Muscle layer of duodenum (tissue), 2 donors: ENCODE results near the gene YPEL2.
"Not testable (repeated sequence)": the region's sequence is repeated elsewhere in the genome, so short reads cannot be mapped to it uniquely, and the experiment has no call there.

ENCODE experiments used
- H3K27ac ChIP-seq: one replicate; pipeline ENCODE4 v1.7.0; 2013; ENCODE audit warnings: mild to moderate bottlenecking, low read length
- H3K27me3 ChIP-seq: one replicate; pipeline ENCODE4 v1.7.0; 2013; ENCODE audit warnings: low read depth, mild to moderate bottlenecking, control low read depth, low read length
- H3K36me3 ChIP-seq, 2 donors: one replicate each; pipeline ENCODE4 v1.7.0; 2013; ENCODE audit warnings: low read length in 2 of 2, control low read depth in 1 of 2, mild to moderate bottlenecking in 1 of 2; ENCODE audit not compliant: insufficient read depth in 2 of 2, control insufficient read depth in 1 of 2
- H3K4me1 ChIP-seq, 2 donors: one replicate each; pipeline ENCODE4 v1.7.0; 2013; ENCODE audit warnings: low read length in 2 of 2, mild to moderate bottlenecking in 2 of 2, control low read depth in 1 of 2, moderate library complexity in 1 of 2; ENCODE audit not compliant: insufficient read depth in 2 of 2, control insufficient read depth in 1 of 2
- H3K4me3 ChIP-seq, 2 donors: one replicate each; pipeline ENCODE4 v1.7.0; 2013; ENCODE audit warnings: low read length in 2 of 2, low read depth in 1 of 2, mild to moderate bottlenecking in 1 of 2
- H3K9me3 ChIP-seq, 2 donors: one replicate each; pipeline ENCODE4 v1.7.0; 2013; ENCODE audit warnings: low read length in 2 of 2, control low read depth in 1 of 2, mild to moderate bottlenecking in 1 of 2; ENCODE audit not compliant: control insufficient read depth in 1 of 2
- donor health status: healthy.

Gene YPEL2

DNA sequence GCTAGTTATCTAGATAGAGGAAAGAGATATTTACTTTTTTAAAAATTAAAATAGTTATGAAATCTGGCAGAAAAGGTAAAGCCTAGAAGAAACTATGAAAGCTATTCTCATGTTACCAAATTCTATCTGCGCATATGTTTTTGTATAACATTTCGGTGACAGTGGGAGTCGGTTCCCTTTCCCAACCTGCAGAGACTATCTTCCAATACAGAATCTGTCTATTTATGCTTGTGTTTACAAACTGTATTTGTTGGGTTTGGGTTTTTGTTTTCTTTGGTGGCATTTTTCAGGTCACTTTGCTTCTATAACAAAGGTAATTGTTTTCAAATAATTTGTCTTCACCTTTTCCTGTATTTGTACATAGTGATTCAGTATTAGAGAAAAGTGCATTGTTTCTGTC is 69.8 kb downstream of the YPEL2 start:
- Histone ChIP-seq H3K27me3 (no peaks in the 10 kb centered on the region), H3K9me3 (no peaks in the 10 kb centered on the region), H3K4me1 (peaks cover under 1 to 8% of the 10 kb centered on the region in 2 donors), H3K27ac (peak overlapping the region; percentile 45), H3K4me3 (no peak overlapping the region), H3K36me3 (peaks cover 22 to 38% of the 10 kb centered on the region in 2 donors)

DNA sequence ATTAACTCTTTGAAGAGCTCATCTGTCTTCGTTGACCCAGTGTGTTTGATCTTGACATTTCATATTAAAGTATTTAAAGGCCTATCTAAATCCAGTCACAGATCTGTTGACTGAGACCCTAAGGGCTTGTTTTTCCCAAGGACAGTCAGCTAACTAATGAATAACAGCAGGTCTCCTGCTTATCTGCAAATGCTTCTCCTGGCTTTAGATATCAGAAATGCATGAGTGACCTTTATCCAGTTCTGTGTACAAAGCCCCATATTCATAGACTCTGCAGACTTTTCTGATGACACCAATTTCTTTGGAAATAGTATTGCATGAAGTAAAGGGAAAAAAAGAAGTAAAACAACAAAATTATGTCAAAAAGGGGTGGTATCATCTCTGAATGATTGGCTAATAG is 70.3 kb downstream of the YPEL2 start:
- Histone ChIP-seq H3K27ac (peak overlapping the region; percentile 45), H3K27me3 (no peaks in the 10 kb centered on the region), H3K4me3 (no peak overlapping the region), H3K4me1 (peaks cover 4 to 13% of the 10 kb centered on the region in 2 donors), H3K9me3 (no peaks in the 10 kb centered on the region), H3K36me3 (peaks cover 21 to 33% of the 10 kb centered on the region in 2 donors)

DNA sequence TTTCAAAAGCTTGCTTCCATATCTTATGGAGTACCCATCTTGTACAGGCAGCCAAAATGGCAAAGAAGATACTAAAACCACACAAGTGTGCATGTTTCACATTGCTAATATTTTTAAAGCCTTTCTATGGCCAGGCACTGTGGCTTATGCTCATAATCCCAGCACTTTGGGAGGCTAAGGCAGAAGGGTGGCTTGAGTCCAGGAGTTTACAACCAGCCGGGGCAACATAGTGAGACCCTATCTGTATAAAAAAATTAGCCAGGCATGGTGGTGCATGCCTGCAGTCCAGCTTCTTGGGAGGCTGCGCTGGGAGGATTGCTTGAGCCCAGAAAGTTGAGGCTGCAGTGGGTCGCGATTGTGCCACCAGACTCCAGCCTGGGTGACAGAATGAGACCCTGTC is 71.3 kb downstream of the YPEL2 start:
- H3K36me3 ChIP-seq = peaks cover 11 to 23% of the 10 kb centered on the region in 2 donors
- H3K4me3 ChIP-seq = no peak overlapping the region
- no peaks in the 10 kb centered on the region for H3K9me3 ChIP-seq
- H3K27ac ChIP-seq = no peak overlapping the region
- peaks cover 4 to 19% of the 10 kb centered on the region in 2 donors for H3K4me1 ChIP-seq
- H3K27me3 ChIP-seq = no peaks in the 10 kb centered on the region

DNA sequence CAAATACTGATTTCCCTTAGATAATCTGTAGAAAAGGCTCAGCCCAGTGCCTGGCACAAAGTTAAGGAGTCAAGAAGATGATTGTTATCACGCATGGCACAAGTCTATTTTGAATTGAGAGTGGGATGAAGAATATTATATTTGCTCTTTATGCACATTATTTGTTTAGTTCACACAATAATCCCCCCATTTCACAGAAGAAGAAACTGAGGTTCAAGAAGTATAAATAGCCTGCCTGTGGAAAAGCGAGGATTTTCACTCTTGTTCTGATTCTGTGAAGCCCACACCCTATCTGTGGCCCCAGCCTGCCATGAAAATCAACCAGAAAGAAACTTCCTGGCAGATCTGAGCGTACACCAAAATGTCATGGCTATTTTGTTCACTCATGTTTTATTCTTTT is 73.0 kb downstream of the YPEL2 start:
- H3K9me3 ChIP-seq = no peaks in the 10 kb centered on the region
- no peaks in the 10 kb centered on the region for H3K27me3 ChIP-seq
- H3K36me3 ChIP-seq = peaks cover 5 to 18% of the 10 kb centered on the region in 2 donors
- peaks cover 4 to 19% of the 10 kb centered on the region in 2 donors for H3K4me1 ChIP-seq
- no peak overlapping the region for H3K27ac ChIP-seq
- H3K4me3 ChIP-seq = no peak overlapping the region

DNA sequence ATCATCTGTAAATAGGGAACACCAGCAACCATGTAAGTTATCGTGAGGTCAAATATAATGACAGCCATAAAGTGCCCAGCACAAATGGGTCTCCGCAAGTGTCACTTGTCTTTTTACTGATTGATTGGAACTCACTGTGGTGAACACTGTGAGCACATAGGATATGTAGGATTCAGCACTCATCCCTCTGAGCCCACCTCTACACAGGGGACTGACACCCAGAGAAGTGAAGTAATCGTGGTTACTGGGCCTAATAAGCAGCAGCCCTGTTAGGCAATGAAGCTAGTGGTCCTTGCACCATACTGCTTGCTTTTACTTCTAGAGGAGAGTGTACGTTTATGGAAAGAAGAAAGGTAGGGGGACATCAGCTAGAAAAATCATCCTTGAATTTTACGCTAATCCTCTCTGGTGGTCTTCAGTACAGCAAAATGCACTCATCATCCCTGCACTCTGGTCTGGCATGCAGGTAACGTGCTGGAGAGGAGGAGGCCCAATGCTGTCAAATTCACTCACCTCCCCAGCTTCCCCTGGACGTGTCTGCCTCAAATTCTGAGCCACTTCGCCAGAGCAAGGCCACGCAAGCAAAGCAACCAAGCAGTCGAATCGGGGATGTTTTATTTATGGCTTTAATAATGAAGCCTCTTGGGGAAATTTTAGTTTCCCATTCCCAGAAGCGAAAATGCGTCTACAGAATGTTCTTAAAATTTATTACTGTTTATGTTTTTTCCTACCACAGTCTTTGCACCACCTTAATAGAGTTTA is 74.7 kb downstream of the YPEL2 start:
- H3K27ac ChIP-seq = peak overlapping the region; percentile 1
- no peaks in the 10 kb centered on the region for H3K27me3 ChIP-seq
- no peak overlapping the region for H3K4me3 ChIP-seq
- H3K36me3 ChIP-seq = peaks cover 5 to 14% of the 10 kb centered on the region in 2 donors
- H3K9me3 ChIP-seq = peaks cover 7 to 8% of the 10 kb centered on the region in 2 donors
- H3K4me1 ChIP-seq = peaks cover 4 to 15% of the 10 kb centered on the region in 2 donors

DNA sequence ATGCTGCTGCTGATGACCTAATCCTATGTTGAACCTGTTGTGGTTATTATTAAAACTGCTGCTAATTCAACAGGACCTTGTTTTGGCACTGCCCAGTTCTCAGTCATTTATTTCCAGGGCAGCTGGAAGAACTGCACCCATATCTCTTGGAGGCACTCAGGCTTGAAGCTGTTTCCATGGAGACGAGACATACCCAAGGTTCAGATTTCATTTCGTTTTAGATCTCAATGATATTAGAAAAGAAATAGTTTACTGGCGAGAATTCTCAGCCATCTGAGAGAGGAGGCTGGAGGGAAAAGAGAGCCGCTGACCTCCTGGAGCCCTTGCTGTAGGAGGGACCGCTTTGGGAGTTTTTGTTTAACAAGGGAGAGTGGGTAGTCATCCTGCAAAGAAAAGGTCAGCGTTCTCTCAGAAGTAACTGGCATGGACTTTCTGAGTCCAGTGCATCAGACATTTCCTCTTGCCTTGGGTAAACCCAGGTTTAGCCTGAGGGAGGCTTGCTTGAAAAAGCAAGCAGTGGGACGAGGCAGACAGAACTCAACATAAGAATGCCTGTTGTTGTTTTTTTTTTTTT is 75.4 kb downstream of the YPEL2 start:
- peak overlapping the region; percentile 1 for H3K27ac ChIP-seq
- peaks cover 5 to 14% of the 10 kb centered on the region in 2 donors for H3K36me3 ChIP-seq
- peaks cover 4 to 15% of the 10 kb centered on the region in 2 donors for H3K4me1 ChIP-seq
- H3K27me3 ChIP-seq = no peaks in the 10 kb centered on the region
- H3K9me3 ChIP-seq = peaks cover 7 to 8% of the 10 kb centered on the region in 2 donors
- no peak overlapping the region for H3K4me3 ChIP-seq

DNA sequence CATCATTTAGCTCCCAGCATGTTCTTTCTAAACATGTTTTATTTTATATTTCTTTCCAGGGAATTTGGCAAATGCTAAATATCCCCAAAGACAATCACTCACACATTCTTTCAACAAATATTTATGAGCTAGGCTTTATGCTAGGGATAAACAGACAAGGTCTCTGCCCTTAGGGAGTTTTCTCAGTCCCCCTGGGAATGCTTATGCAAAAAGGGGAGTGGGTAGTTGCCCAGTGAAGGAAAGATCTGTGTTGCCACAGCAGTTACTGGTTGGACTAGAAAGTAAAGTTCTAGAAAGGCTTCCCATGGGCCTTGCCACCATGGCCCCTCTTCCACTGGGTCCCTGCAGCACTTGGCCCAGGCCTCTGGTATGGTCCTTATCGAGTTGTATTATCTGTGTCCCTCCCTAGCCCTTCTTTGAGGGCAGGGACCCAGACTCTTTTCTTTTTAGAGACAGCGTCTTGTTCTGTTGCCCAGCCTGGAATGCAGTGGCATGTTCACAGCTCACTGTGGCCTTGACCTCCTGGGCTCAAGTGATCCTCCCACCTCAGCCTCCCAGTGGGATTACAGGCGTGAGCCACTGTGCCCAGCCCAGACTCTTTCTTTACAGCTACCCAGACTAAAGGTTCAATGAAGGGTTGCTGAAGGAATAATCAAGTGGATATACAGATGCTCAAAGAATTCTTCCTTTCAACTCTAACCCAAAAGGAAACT is 78.0 kb downstream of the YPEL2 start:
- H3K4me3 ChIP-seq = no peak overlapping the region
- no peak overlapping the region for H3K27ac ChIP-seq
- H3K36me3 ChIP-seq = no peaks in the 10 kb centered on the region
- H3K27me3 ChIP-seq = no peaks in the 10 kb centered on the region
- H3K9me3 ChIP-seq = peaks cover 7 to 8% of the 10 kb centered on the region in 2 donors
- H3K4me1 ChIP-seq = peaks cover 4 to 15% of the 10 kb centered on the region in 2 donors

DNA sequence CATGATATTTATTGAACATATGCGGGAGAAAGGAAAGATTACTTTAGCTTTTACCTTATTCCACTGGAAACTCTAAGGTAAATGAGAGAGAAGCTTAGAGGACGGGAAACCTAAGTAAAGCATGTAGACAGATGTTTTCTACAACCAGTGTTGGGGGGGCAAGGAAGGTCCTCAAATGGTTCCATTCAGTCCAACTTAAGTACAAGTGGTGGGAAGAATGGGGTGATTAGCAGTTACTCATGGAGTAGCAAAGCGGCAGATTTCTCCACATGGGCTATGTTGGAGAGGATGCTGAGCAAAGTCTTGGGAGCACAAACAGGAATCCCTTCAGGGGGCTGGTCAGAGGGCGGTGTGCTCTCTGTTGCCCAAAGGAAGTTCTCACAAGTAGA is 78.6 kb downstream of the YPEL2 start:
- Histone ChIP-seq H3K36me3 (no peaks in the 10 kb centered on the region), H3K4me1 (peaks cover 4 to 15% of the 10 kb centered on the region in 2 donors), H3K27me3 (no peaks in the 10 kb centered on the region), H3K4me3 (no peak overlapping the region), H3K27ac (no peak overlapping the region), H3K9me3 (peaks cover 7 to 8% of the 10 kb centered on the region in 2 donors)

DNA sequence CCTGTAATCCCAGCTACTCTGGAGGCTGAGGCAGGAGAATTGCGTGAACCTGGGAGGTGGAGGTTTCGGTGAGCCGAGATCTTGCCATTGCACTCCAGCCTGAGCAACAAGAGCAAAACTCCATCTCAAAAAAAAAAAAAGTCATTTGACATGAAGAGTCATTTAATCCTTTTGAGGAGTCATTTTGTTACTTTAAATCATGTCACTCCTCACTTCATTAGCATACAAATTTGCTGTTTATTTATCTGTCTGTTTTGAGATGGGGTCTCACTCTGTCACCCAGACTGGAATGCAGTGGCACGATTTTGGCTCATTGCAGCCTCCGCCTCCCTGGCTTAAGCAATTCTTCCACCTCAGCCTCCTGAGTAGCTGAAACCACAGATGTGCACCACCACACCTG is 81.0 kb downstream of the YPEL2 start:
- H3K27me3 ChIP-seq, H3K36me3 ChIP-seq, H3K4me1 ChIP-seq, H3K9me3 ChIP-seq, H3K27ac ChIP-seq, H3K4me3 ChIP-seq: not testable (repeated sequence)

DNA sequence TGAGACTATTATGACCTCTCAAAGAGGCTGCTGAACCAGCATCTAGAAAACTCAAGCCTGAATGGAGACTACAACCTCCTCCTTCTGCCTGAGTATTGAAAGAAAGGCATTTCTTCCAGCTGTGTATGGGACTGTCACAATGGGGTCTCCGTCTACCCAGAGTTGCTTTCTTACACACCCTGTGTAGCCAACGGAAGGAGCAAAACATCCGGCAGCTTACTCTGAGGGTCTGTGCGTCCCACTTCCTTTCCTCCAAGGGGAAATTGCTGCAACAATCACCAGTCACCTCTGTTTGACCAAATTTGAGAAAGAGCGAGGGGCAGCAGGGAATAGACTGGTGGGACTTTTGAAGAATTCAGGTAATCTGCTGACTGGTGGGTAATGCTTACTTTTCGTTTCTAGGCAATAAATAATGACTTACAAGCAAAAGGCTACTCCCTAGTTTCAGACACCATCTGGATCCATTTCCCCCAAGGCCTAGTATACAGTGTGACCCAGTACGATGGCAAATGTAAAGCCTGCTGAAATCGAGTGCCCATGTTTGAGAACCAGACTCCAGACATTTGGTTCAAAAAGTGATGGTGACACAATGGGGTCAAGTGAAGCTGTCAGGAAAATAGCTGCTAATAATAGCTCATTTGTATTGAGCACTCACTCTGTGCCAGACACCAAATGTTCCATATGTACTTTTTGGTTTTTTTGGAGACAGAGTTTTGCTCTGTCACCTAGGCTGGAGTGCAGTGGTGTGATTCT is 81.7 kb downstream of the YPEL2 start:
- H3K27ac ChIP-seq = no peak overlapping the region
- no peaks in the 10 kb centered on the region for H3K36me3 ChIP-seq
- no peaks in the 10 kb centered on the region for H3K4me1 ChIP-seq
- no peak overlapping the region for H3K4me3 ChIP-seq
- peaks cover 7 to 8% of the 10 kb centered on the region in 2 donors for H3K9me3 ChIP-seq
- no peaks in the 10 kb centered on the region for H3K27me3 ChIP-seq

DNA sequence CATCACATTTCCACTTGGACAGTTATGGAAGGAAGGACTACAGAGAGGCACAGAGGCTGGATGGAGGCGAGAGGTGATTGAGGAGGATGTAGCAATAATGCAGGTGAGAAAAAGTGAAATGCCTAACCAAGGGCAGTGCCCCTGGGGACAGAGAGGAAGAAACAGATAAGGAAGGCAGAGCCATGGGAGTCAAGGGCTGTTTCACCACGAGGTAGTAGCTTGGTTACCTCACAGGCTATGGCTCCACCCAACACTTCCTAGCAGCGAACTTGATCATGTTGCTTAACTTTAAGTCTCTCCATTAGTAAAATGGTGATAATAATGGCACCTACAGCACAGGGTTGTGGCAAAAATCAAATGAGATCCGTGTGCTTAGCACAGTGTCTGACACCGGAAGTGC is 83.9 kb downstream of the YPEL2 start:
- peaks cover 0 to 8% of the 10 kb centered on the region in 2 donors for H3K4me1 ChIP-seq
- no peaks in the 10 kb centered on the region for H3K27me3 ChIP-seq
- peaks cover 0 to under 1% of the 10 kb centered on the region in 2 donors for H3K9me3 ChIP-seq
- no peak overlapping the region for H3K27ac ChIP-seq
- no peaks in the 10 kb centered on the region for H3K36me3 ChIP-seq
- no peak overlapping the region for H3K4me3 ChIP-seq
